Esophagus muscularis mucosa (tissue), 4 donors: ENCODE data around the gene NOL7. TPM values are rescaled to one million over a fixed set of nuclear protein-coding genes. Genes with fewer than 3 reads are reported as not detected.

Source experiments
- DNase-seq: peaks from one replicate; pipeline ENCODE4 v3.0.0-alpha.2; 2017; ENCODE audit errors: extremely low spot score
- H3K27ac ChIP-seq, 4 donors: fragments of 200-600 bp; sonication (generic); replicated peaks in 1 of 4; 1 replicate in 3 of 4; 2 replicates in 1 of 4; pipeline ENCODE4 v1.5.1; 2016 to 2019; ENCODE audit warnings: mild to moderate bottlenecking in 1 of 4
- H3K27me3 ChIP-seq, 4 donors: fragments of 200-600 bp; sonication (generic); one replicate each; pipeline versions ENCODE4 v1.5.1 to v1.6.0; 2016 to 2019
- H3K36me3 ChIP-seq, 4 donors: fragments of 200-600 bp; sonication (generic); one replicate each; pipeline ENCODE4 v1.5.1; 2016 to 2019
- H3K4me1 ChIP-seq, 4 donors: fragments of 200-600 bp; sonication (generic); one replicate each; pipeline ENCODE4 v1.5.1; 2016 to 2019
- H3K4me3 ChIP-seq, 4 donors: fragments of 200-600 bp; sonication (generic); 1 replicate in 2 of 4; 2 replicates in 2 of 4; pipeline ENCODE4 v1.5.1; 2016 to 2019; ENCODE audit warnings: mild to moderate bottlenecking in 4 of 4, moderate library complexity in 1 of 4
- H3K9me3 ChIP-seq, 4 donors: fragments of 200-600 bp; sonication (generic); 1 replicate in 3 of 4; 2 replicates in 1 of 4; pipeline ENCODE4 v1.5.1; 2016 to 2019
- EP300 ChIP-seq: sonication (generic); formaldehyde crosslinking; IDR thresholded peaks from one replicate; pipeline ENCODE4 v1.6.1; 2017; ENCODE audit warnings: antibody characterized with exemption
- POLR2A ChIP-seq: fragments of 450-650 bp; IDR thresholded peaks from one replicate; pipeline ENCODE4 v1.6.1; 2017; ENCODE audit warnings: antibody characterized with exemption, moderate library complexity, mild to moderate bottlenecking, low read depth
- POLR2AphosphoS5 ChIP-seq, 2 donors: sonication (generic); formaldehyde crosslinking; IDR thresholded peaks; one replicate each; pipeline ENCODE4 v1.6.1; 2017; ENCODE audit warnings: antibody characterized with exemption in 2 of 2
- WGBS: methylation state at CpG from one replicate; pipeline ENCODE4 v1.1.5; 2018; 5-methylcytosine and 5-hydroxymethylcytosine counted together
- intact Hi-C: fragments of 100-400 bp; cut with DNase I; formaldehyde crosslinking; loops from one replicate; pipeline ENCODE4 v1.15.1; 2023
- total RNA-seq, 4 donors: library from RNA; depleted of rRNA; stranded (reverse); fragments of >200 nt; gene quantifications; one replicate each; pipeline versions ENCODE4 v1.1.0 to v1.2.1, GENCODE V29; 2016
- TF ChIP-seq, protein P1 (sequence below), 3 experiments: fragments of 200-600 bp in 2 of 3; fragments of 450-650 bp in 1 of 3; sonication (generic) in 2 of 3; IDR thresholded peaks; one replicate each; pipeline ENCODE4 v1.5.1; 2017 to 2019; ENCODE audit warnings: antibody characterized with exemption in 3 of 3, mild to moderate bottlenecking in 2 of 3, moderate library complexity in 1 of 3

The NOL7 gene
- total RNA-seq, 4 donors from 2014 or later, result 67.3 to 97.2 (median 74.8) TPM

DNA sequence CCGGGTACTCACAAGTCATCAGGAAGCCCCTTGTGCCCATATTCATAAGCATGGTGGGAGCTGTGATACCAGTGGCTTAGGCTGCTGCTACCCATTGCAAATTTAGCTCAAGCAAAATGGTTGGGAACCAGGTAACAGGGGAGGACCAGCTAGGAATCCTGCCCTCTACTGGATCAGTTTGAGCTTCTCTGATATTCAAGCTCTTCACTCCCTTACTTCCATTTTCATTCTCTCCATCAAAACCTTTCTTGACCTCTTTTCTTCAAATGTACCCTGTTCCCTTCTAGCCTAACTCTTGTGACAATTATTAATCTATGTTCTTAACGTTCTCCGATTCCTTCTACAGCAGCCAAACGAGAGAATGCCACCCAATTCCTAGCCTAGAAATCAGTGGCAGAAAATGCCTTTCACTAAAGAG lies 9.7 kb downstream of the NOL7 start:
- Histone ChIP-seq H3K4me3 (no peak overlapping the region), H3K9me3 (no peaks in the 10 kb centered on the region), H3K4me1 (no peaks in the 10 kb centered on the region), H3K36me3 (peaks cover 32 to 92% (median 79%) of the 10 kb centered on the region in 4 donors), H3K27ac (no peak overlapping the region), H3K27me3 (no peaks in the 10 kb centered on the region)
- WGBS, result 70% methylated on average over 4 of the region's 4 CpGs
- intact Hi-C loops, result no loop called here
- TF ChIP-seq, protein P1, sequence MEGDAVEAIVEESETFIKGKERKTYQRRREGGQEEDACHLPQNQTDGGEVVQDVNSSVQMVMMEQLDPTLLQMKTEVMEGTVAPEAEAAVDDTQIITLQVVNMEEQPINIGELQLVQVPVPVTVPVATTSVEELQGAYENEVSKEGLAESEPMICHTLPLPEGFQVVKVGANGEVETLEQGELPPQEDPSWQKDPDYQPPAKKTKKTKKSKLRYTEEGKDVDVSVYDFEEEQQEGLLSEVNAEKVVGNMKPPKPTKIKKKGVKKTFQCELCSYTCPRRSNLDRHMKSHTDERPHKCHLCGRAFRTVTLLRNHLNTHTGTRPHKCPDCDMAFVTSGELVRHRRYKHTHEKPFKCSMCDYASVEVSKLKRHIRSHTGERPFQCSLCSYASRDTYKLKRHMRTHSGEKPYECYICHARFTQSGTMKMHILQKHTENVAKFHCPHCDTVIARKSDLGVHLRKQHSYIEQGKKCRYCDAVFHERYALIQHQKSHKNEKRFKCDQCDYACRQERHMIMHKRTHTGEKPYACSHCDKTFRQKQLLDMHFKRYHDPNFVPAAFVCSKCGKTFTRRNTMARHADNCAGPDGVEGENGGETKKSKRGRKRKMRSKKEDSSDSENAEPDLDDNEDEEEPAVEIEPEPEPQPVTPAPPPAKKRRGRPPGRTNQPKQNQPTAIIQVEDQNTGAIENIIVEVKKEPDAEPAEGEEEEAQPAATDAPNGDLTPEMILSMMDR (IDR thresholded peaks at IDR 0.05), result peak in 1 of 3 experiments; percentile 43
- no peak for TF ChIP-seq POLR2A
- no peak for DNase-seq

DNA sequence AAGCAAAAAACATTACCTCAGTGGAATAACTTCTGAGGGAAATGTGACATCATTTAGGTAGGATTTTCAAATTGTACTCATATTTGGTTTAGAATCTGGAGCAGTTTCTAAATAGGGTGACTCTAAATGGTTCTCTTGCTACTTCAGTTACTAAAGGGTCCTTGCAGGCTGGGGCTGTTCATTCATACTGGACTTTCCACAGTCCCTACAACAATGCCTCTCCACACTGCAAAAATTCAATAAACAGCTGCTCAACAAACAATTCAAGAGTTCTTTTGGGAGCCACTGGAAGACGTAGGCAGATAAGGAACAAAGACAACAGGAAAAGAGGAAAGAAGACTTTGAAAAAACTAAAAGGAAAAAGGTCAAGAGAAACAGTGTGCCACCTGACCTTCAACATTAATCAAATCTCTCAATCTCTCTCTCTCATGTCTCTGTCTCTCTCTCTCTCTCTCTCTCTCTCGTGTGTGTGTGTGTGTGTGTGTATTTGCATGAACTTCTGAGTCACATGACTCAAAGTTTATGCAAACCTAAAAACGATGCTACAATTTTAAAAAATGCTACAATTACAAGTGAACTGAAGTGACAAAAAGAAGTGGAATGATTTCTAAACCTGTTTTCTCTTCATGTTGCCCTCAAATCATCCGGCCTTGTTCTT lies 14.5 kb downstream of the NOL7 start:
- intact Hi-C loops, result no loop called here
- TF ChIP-seq, protein P1 (IDR thresholded peaks at IDR 0.05), result no peak
- no peak for TF ChIP-seq EP300
- TF ChIP-seq POLR2A, result no peak
- no peak for TF ChIP-seq POLR2AphosphoS5 (IDR thresholded peaks at IDR 0.05)
- H3K36me3 ChIP-seq, result peaks cover 10 to 73% (median 58%) of the 10 kb centered on the region in 4 donors
- H3K27ac ChIP-seq, result no peak overlapping the region
- peaks cover 0 to 9% (median 0%) of the 10 kb centered on the region in 4 donors for H3K4me1 ChIP-seq
- no peak for DNase-seq
- H3K4me3 ChIP-seq, result no peak overlapping the region
- no peaks in the 10 kb centered on the region for H3K27me3 ChIP-seq
- H3K9me3 ChIP-seq, result no peaks in the 10 kb centered on the region
- 75% methylated on average over 4 of the region's 4 CpGs for WGBS

DNA sequence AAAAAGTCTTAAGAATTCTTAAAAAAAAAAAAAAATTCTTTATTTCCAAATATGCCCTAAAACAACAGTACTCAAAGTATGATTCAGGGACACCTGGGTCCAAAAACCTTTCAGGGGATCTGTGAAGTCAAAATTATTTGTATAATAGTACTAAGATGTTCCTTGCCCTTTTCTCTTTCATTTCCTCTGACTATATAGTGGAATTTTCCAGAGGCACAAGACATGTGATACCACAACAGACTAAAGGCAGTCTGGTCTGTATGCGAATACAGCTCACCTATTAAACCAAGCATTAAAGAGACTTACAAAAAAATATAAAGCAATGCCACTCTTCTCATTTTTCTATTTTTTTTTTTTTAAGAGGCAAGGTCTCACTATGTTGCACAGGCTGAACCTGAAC lies 15.4 kb downstream of the NOL7 start:
- Histone ChIP-seq H3K36me3 (peaks cover 7 to 64% (median 48%) of the 10 kb centered on the region in 4 donors), H3K4me1 (peaks cover 0 to 9% (median 0%) of the 10 kb centered on the region in 4 donors), H3K9me3 (no peaks in the 10 kb centered on the region), H3K27ac (no peak overlapping the region), H3K4me3 (no peak overlapping the region), H3K27me3 (no peaks in the 10 kb centered on the region)
- intact Hi-C loops, result no loop called here
- no peak for DNase-seq
- WGBS, result 98% methylated on average over 1 of the region's 1 CpG
- TF ChIP-seq EP300 (no peak), POLR2AphosphoS5 (IDR thresholded peaks at IDR 0.05) (no peak), POLR2A (no peak)
- TF ChIP-seq, protein P1 (IDR thresholded peaks at IDR 0.05), result no peak

DNA sequence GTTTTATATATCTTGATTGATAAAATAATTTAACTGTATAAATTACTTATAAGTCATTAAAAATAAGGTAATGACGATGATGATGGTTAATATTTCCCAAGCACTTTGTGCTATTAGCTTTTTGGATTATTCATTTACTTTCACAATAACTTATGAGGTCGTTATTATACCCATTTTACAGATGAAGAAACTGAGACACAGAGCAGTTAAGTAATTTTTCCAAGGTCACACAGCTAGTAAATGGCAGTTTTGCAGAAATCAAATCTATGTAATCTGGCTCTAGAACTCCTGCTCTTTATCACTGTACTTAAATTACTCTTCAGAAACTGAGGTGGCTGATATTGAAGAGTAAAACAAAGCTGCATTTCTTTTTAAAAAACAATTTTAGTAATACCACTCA lies 18.2 kb downstream of the NOL7 start:
- 98% methylated on average over 2 of the region's 2 CpGs for WGBS
- Histone ChIP-seq H3K4me3 (no peak overlapping the region), H3K27me3 (no peaks in the 10 kb centered on the region), H3K9me3 (no peaks in the 10 kb centered on the region), H3K4me1 (peaks cover 0 to 9% (median 0%) of the 10 kb centered on the region in 4 donors), H3K27ac (no peak overlapping the region), H3K36me3 (peaks cover 12 to 68% (median 43%) of the 10 kb centered on the region in 4 donors)
- TF ChIP-seq POLR2AphosphoS5 (IDR thresholded peaks at IDR 0.05), result no peak
- TF ChIP-seq POLR2A, result no peak
- TF ChIP-seq, protein P1 (IDR thresholded peaks at IDR 0.05), result no peak
- TF ChIP-seq EP300, result no peak
- no peak for DNase-seq
- intact Hi-C loops, result no loop called here
